HepG2 (cell line): ENCODE results near the gene CXADR.

ENCODE experiments used
- AGO2 ChIP-seq: fragments of 200-400 bp; formaldehyde crosslinking; optimal IDR thresholded peaks from 2 replicates; pipeline ENCODE3; 2017; ENCODE audit warnings: mild to moderate bottlenecking, low read depth, low read length, moderate library complexity
- ATF4 ChIP-seq, 2 experiments: fragments of 450-650 bp in 1 of 2; sonication (generic) in 1 of 2; formaldehyde crosslinking; IDR thresholded peaks; 2 replicates each; pipeline versions ENCODE4 v1.5.0 to v1.8.0; 2020 to 2022; ENCODE audit warnings: mild to moderate bottlenecking in 1 of 2, missing genetic modification reagents in 1 of 2
- ATF7 ChIP-seq, 2 experiments: fragments of 450-650 bp in 1 of 2; sonication (generic) in 1 of 2; formaldehyde crosslinking in 1 of 2; IDR thresholded peaks; 2 replicates each; pipeline versions ENCODE4 v1.4.0 to v1.6.1; 2016 to 2020; ENCODE audit warnings: antibody characterized with exemption in 1 of 2, mild to moderate bottlenecking in 1 of 2, missing genetic modification reagents in 1 of 2
- BRCA1 ChIP-seq: sonication (generic); formaldehyde crosslinking; IDR thresholded peaks from 2 replicates; pipeline ENCODE4 v1.4.0; 2020; ENCODE audit warnings: missing genetic modification reagents
- HIVEP1 ChIP-seq: sonication (generic); formaldehyde crosslinking; IDR thresholded peaks from 2 replicates; pipeline ENCODE4 v1.4.0; 2020; ENCODE audit warnings: mild to moderate bottlenecking, missing genetic modification reagents
- MED13 ChIP-seq: sonication (generic); formaldehyde crosslinking; IDR thresholded peaks from 2 replicates; pipeline ENCODE4 v1.5.0; 2020; ENCODE audit warnings: missing genetic modification reagents
- RAD21 ChIP-seq: fragments of 450-650 bp; formaldehyde crosslinking; IDR thresholded peaks from 2 replicates; pipeline ENCODE4 v1.5.0; 2020; ENCODE audit warnings: mild to moderate bottlenecking
- ZFP1 ChIP-seq: IDR thresholded peaks from 2 replicates; pipeline ENCODE4 v1.6.1; 2016
- ZNF20 ChIP-seq: sonication (generic); formaldehyde crosslinking; IDR thresholded peaks from 2 replicates; pipeline ENCODE4 v1.4.0; 2020; ENCODE audit warnings: mild to moderate bottlenecking, moderate library complexity, missing genetic modification reagents
- ZNF530 ChIP-seq: sonication (generic); formaldehyde crosslinking; IDR thresholded peaks from 2 replicates; pipeline ENCODE4 v1.5.0; 2020; ENCODE audit warnings: low read depth, mild to moderate bottlenecking, missing genetic modification reagents
- TF ChIP-seq, protein P1 (sequence below), 2 experiments: IDR thresholded peaks; 2 replicates each; pipeline ENCODE4 v1.6.1; 2011 to 2012; ENCODE audit warnings: low read length in 2 of 2, borderline replicate concordance in 1 of 2, low read depth in 1 of 2, mild to moderate bottlenecking in 1 of 2, moderate library complexity in 1 of 2
- TF ChIP-seq, protein P2 (sequence below): sonication (generic); formaldehyde crosslinking; IDR thresholded peaks from 2 replicates; pipeline ENCODE4 v1.4.0; 2020; ENCODE audit warnings: missing genetic modification reagents, borderline replicate concordance
- TF ChIP-seq, protein P3 (sequence below): sonication (generic); formaldehyde crosslinking; IDR thresholded peaks from 2 replicates; pipeline ENCODE4 v1.5.0; 2020; ENCODE audit warnings: missing genetic modification reagents, mild to moderate bottlenecking, borderline replicate concordance

DNA sequence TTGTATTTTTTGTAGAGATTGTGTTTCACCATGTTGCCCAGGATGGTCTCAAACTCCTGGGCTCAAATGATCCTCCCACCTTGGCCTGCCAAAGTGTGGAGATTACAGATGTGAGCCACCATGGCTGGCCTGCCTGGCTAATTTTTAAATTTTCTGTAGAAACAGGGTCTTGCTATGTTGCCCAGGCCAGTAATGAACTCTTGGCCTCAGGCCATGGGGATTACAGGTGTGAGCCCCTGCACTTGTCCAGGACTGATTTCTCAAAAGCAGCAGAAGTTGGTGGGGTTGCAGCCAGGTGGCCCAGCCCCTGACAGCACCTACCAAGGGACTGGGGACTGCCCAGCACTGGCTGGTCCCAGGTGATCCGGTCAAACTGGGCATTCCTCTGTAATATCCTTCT, 44.1 kb upstream of the CXADR start:
- TF ChIP-seq, protein P1, sequence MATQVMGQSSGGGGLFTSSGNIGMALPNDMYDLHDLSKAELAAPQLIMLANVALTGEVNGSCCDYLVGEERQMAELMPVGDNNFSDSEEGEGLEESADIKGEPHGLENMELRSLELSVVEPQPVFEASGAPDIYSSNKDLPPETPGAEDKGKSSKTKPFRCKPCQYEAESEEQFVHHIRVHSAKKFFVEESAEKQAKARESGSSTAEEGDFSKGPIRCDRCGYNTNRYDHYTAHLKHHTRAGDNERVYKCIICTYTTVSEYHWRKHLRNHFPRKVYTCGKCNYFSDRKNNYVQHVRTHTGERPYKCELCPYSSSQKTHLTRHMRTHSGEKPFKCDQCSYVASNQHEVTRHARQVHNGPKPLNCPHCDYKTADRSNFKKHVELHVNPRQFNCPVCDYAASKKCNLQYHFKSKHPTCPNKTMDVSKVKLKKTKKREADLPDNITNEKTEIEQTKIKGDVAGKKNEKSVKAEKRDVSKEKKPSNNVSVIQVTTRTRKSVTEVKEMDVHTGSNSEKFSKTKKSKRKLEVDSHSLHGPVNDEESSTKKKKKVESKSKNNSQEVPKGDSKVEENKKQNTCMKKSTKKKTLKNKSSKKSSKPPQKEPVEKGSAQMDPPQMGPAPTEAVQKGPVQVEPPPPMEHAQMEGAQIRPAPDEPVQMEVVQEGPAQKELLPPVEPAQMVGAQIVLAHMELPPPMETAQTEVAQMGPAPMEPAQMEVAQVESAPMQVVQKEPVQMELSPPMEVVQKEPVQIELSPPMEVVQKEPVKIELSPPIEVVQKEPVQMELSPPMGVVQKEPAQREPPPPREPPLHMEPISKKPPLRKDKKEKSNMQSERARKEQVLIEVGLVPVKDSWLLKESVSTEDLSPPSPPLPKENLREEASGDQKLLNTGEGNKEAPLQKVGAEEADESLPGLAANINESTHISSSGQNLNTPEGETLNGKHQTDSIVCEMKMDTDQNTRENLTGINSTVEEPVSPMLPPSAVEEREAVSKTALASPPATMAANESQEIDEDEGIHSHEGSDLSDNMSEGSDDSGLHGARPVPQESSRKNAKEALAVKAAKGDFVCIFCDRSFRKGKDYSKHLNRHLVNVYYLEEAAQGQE (IDR thresholded peaks at IDR 0.05; ENCODE audit: borderline replicate concordance in 1 of 2, low read depth in 1 of 2, low read length in 2 of 2), result no peak
- TF ChIP-seq ZNF530 (CRISPR knock-in tag) (no peak), BRCA1 (CRISPR knock-in tag) (no peak), ATF4 (CRISPR knock-in tag; IDR thresholded peaks at IDR 0.05) (no peak), MED13 (CRISPR knock-in tag) (no peak), RAD21 (CRISPR knock-in tag) (no peak), HIVEP1 (CRISPR knock-in tag) (no peak), ATF7 (IDR thresholded peaks at IDR 0.05) (no peak), ATF7 (CRISPR knock-in tag; IDR thresholded peaks at IDR 0.05) (no peak), AGO2 (no peak), ZNF20 (no peak), ZFP1 (CRISPR knock-in tag) (no peak)
- TF ChIP-seq, protein P2, sequence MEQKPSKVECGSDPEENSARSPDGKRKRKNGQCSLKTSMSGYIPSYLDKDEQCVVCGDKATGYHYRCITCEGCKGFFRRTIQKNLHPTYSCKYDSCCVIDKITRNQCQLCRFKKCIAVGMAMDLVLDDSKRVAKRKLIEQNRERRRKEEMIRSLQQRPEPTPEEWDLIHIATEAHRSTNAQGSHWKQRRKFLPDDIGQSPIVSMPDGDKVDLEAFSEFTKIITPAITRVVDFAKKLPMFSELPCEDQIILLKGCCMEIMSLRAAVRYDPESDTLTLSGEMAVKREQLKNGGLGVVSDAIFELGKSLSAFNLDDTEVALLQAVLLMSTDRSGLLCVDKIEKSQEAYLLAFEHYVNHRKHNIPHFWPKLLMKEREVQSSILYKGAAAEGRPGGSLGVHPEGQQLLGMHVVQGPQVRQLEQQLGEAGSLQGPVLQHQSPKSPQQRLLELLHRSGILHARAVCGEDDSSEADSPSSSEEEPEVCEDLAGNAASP, result no peak
- TF ChIP-seq, protein P3, sequence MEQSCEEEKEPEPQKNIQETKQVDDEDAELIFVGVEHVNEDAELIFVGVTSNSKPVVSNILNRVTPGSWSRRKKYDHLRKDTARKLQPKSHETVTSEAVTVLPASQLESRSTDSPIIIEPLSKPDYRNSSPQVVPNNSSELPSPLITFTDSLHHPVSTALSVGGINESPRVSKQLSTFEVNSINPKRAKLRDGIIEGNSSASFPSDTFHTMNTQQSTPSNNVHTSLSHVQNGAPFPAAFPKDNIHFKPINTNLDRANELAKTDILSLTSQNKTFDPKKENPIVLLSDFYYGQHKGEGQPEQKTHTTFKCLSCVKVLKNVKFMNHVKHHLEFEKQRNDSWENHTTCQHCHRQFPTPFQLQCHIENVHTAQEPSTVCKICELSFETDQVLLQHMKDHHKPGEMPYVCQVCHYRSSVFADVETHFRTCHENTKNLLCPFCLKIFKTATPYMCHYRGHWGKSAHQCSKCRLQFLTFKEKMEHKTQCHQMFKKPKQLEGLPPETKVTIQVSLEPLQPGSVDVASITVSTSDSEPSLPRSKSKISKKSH (CRISPR knock-in tag), result no peak
